Naive thymus-derived CD8-positive, alpha-beta T cell (primary cell): ENCODE measurements around the gene SCN2A. TPM values are rescaled to one million over a fixed set of nuclear protein-coding genes. Genes with fewer than 3 reads are reported as not detected.

ENCODE experiments used
- ATAC-seq, 2 donors: fragments of 150-1000 bp; cut with Tn5 transposase in 1 of 2; sonication (Bioruptor Pico), chemical (Tn5 transposase) in 1 of 2; 1 replicate in 1 of 2; 2 replicates in 1 of 2; pipeline ENCODE4 v1.10.0; 2021; ENCODE audit warnings: mild to moderate bottlenecking in 2 of 2, moderate library complexity in 2 of 2
- POLR2A ChIA-PET: fragments of 350-600 bp; sonication (Branson Sonifier 250); formaldehyde crosslinking; loops from one replicate; lab custom pipeline; 2021; ENCODE audit warnings: antibody characterized with exemption; lab: Charles Lee
- DNase-seq, 10 donors: peaks; one replicate each; pipeline versions ENCODE4 v3.0.0 to v3.0.0-alpha.2; 2020 to 2022
- H3K27ac Mint-ChIP-seq, 10 donors: one replicate each; pipeline ENCODE4 v1.8.0; 2020 to 2022; ENCODE audit warnings: mild to moderate bottlenecking in 10 of 10, mixed read lengths in 10 of 10, moderate library complexity in 4 of 10, inconsistent platforms in 1 of 10
- H3K27me3 Mint-ChIP-seq, 5 donors: one replicate each; pipeline ENCODE4 v1.8.0; 2021 to 2022; ENCODE audit warnings: mixed read lengths in 5 of 5
- H3K36me3 Mint-ChIP-seq, 3 donors: one replicate each; pipeline ENCODE4 v1.8.0; 2020 to 2022; ENCODE audit warnings: mixed read lengths in 3 of 3, mild to moderate bottlenecking in 2 of 3, inconsistent platforms in 1 of 3
- H3K4me1 Mint-ChIP-seq, 4 donors: one replicate each; pipeline ENCODE4 v1.8.0; 2021 to 2022; ENCODE audit warnings: mixed read lengths in 4 of 4
- H3K4me3 Mint-ChIP-seq, 10 donors: one replicate each; pipeline ENCODE4 v1.8.0; 2020 to 2022; ENCODE audit warnings: mild to moderate bottlenecking in 10 of 10, mixed read lengths in 10 of 10, moderate library complexity in 6 of 10, inconsistent platforms in 1 of 10
- H3K9me3 Mint-ChIP-seq, 9 donors: one replicate each; pipeline ENCODE4 v1.8.0; 2020 to 2022; ENCODE audit warnings: mixed read lengths in 9 of 9, mild to moderate bottlenecking in 3 of 9, inconsistent platforms in 1 of 9, moderate library complexity in 1 of 9
- polyA plus RNA-seq, 3 donors: library from polyadenylated mRNA; unstranded; fragments of 300-500 nt; fragmentation: Illumina TruSeq; gene quantifications; one replicate each; pipeline ENCODE4 v1.2.3, GENCODE V29; 2021
- total RNA-seq, 8 experiments: library from RNA in 2 of 8; stranded (reverse) in 2 of 8; gene quantifications; one replicate each; pipeline ENCODE4 v1.2.3 and lab custom pipeline; 2021 to 2026

The SCN2A gene
- total and polyA plus RNA-seq, 5 experiments from 2014 or later = not detected

- DNase-seq (no peak), ATAC-seq (no peak)
- H3K36me3 Mint-ChIP-seq = no peaks in the 10 kb centered on the region
- H3K27ac Mint-ChIP-seq = no peak overlapping the region
- H3K4me3 Mint-ChIP-seq = no peak overlapping the region
- POLR2A ChIA-PET = no interaction called here
- no peaks in the 10 kb centered on the region for H3K9me3 Mint-ChIP-seq
- H3K4me1 Mint-ChIP-seq = no peaks in the 10 kb centered on the region
- peaks cover 0 to 10% (median 3%) of the 10 kb centered on the region in 5 donors for H3K27me3 Mint-ChIP-seq
Observed at GRCh38 chr2:165268754-165269153, 29.5 kb downstream of the SCN2A start.

DNA sequence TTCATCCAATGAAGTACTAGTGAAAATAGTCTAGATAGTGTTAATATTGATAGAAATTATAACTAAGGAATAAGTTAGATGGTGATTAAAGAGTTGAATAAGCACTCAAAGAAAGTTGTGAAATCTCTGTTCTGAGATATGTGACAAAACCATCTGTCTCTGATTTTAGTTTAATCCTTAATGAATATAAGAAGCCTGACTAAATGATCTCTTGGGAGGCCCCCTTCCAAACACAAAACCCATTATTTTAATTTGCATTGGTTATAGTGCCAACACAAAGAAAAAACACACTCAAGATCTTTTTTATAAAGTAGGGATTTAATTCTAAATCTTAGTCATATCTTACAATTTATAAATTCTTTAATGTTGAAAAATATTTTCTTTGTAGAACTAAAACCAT lies 34.0 kb downstream of the SCN2A start:
- peaks cover 0 to 2% (median 0%) of the 10 kb centered on the region in 9 donors for H3K9me3 Mint-ChIP-seq
- peaks cover 0 to 5% (median 0%) of the 10 kb centered on the region in 4 donors for H3K4me1 Mint-ChIP-seq
- H3K27me3 Mint-ChIP-seq = peaks cover 0 to 7% (median 0%) of the 10 kb centered on the region in 5 donors
- H3K27ac Mint-ChIP-seq = no peak overlapping the region
- ATAC-seq (no peak), DNase-seq (no peak)
- no peak overlapping the region for H3K4me3 Mint-ChIP-seq
- H3K36me3 Mint-ChIP-seq = no peaks in the 10 kb centered on the region
- POLR2A ChIA-PET = no interaction called here

DNA sequence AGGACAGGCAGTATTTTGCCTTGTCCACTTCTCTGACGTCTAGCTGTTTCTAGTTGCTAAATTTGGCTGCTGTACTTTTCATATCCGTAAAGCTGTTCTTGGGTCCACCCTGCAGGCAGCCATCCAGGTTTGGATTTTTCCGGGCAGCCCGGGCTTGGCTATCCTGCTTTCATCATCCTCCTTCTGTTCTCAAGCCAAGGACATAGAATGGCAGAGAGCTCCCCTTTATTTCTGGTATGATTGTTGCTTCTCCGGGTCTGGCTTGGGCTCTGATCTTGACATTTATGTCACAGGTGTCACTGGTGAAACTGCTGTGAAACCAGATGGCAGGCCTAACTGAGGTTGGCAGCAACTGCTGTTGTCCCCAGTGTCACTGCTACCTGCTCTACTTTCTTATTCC lies 35.5 kb downstream of the SCN2A start:
- Mint-ChIP-seq H3K27ac (no peak overlapping the region), H3K27me3 (peaks cover 0 to 7% (median 0%) of the 10 kb centered on the region in 5 donors), H3K36me3 (no peaks in the 10 kb centered on the region), H3K4me3 (no peak overlapping the region), H3K4me1 (peaks cover 0 to 5% (median 0%) of the 10 kb centered on the region in 4 donors), H3K9me3 (peaks cover 0 to 8% (median 0%) of the 10 kb centered on the region in 9 donors)
- ATAC-seq (no peak), DNase-seq (no peak)
- POLR2A ChIA-PET = no interaction called here

- Mint-ChIP-seq H3K27me3 (peaks cover 0 to 7% (median 0%) of the 10 kb centered on the region in 5 donors), H3K9me3 (peaks cover 0 to 8% (median 0%) of the 10 kb centered on the region in 9 donors), H3K36me3 (no peaks in the 10 kb centered on the region), H3K27ac (no peak overlapping the region), H3K4me3 (no peak overlapping the region), H3K4me1 (peaks cover 0 to 5% (median 0%) of the 10 kb centered on the region in 4 donors)
- ATAC-seq = no peak
- POLR2A ChIA-PET = no interaction called here
- no peak for DNase-seq
Observed at GRCh38 chr2:165275932-165276331, 36.7 kb downstream of the SCN2A start.

GRCh38 chr2:165277295-165277694 lies 38.1 kb downstream of the SCN2A start:
- Mint-ChIP-seq H3K9me3 (peaks cover 0 to 8% (median 0%) of the 10 kb centered on the region in 9 donors), H3K36me3 (no peaks in the 10 kb centered on the region), H3K27me3 (peaks cover 0 to 7% (median 0%) of the 10 kb centered on the region in 5 donors), H3K27ac (no peak overlapping the region), H3K4me1 (peaks cover 0 to 5% (median 0%) of the 10 kb centered on the region in 4 donors), H3K4me3 (no peak overlapping the region)
- POLR2A ChIA-PET = no interaction called here
- DNase-seq (no peak), ATAC-seq (no peak)

GRCh38 chr2:165277860-165278656 lies 38.8 kb downstream of the SCN2A start:
- H3K4me1 Mint-ChIP-seq = peaks cover 0 to 5% (median 0%) of the 10 kb centered on the region in 4 donors
- H3K4me3 Mint-ChIP-seq = no peak overlapping the region
- peak overlapping the region in 2 of 10 donors; percentile 8 to 37 for H3K27ac Mint-ChIP-seq
- H3K9me3 Mint-ChIP-seq = peaks cover 0 to 8% (median 0%) of the 10 kb centered on the region in 9 donors
- peaks cover 0 to 12% (median 0%) of the 10 kb centered on the region in 5 donors for H3K27me3 Mint-ChIP-seq
- H3K36me3 Mint-ChIP-seq = no peaks in the 10 kb centered on the region
- ATAC-seq (no peak), DNase-seq (no peak)
- POLR2A ChIA-PET = interaction anchor here (0.6 kb wide), 1 partner anchor 268 kb away, joined by 4 read pairs; no protein-coding TSS in a partner anchor

- DNase-seq = no peak
- H3K27ac Mint-ChIP-seq = no peak overlapping the region
- no peak overlapping the region for H3K4me3 Mint-ChIP-seq
- ATAC-seq = no peak
- peaks cover 0 to 5% (median 0%) of the 10 kb centered on the region in 4 donors for H3K4me1 Mint-ChIP-seq
- peaks cover 0 to 5% (median 0%) of the 10 kb centered on the region in 5 donors for H3K27me3 Mint-ChIP-seq
- POLR2A ChIA-PET = no interaction called here
- peaks cover 0 to 8% (median 0%) of the 10 kb centered on the region in 9 donors for H3K9me3 Mint-ChIP-seq
- H3K36me3 Mint-ChIP-seq = no peaks in the 10 kb centered on the region
Observed at GRCh38 chr2:165280356-165280755, 41.1 kb downstream of the SCN2A start.

DNA sequence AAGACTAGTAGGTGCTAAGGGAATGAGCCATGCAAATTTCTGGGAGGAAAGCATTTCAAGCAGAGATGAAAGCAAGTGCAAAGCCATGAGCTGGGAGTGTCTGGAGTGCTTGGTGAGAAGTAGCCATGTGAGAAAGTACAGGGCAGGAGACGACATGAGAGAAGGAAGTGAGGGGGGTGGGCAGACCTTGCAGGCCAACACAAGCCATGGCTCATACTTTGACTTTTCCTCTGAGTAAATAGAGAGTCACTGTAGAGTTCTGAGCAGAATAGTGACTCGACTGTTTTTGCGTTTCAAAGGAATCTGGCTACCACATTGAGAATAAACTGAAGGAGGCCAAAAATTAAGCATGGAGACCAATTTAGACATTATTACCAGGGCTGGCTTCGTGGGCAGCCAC lies 42.2 kb downstream of the SCN2A start:
- H3K36me3 Mint-ChIP-seq = no peaks in the 10 kb centered on the region
- H3K9me3 Mint-ChIP-seq = peaks cover 0 to 8% (median 0%) of the 10 kb centered on the region in 9 donors
- peaks cover 0 to 5% (median 0%) of the 10 kb centered on the region in 4 donors for H3K4me1 Mint-ChIP-seq
- H3K27ac Mint-ChIP-seq = peak overlapping the region in 1 of 10 donors; percentile 28
- no peak overlapping the region for H3K4me3 Mint-ChIP-seq
- ATAC-seq (no peak), DNase-seq (no peak)
- POLR2A ChIA-PET = no interaction called here
- H3K27me3 Mint-ChIP-seq = peaks cover 0 to 5% (median 0%) of the 10 kb centered on the region in 5 donors

- POLR2A ChIA-PET = no interaction called here
- Mint-ChIP-seq H3K36me3 (no peaks in the 10 kb centered on the region), H3K27ac (no peak overlapping the region), H3K4me1 (no peaks in the 10 kb centered on the region), H3K27me3 (peaks cover 0 to 5% (median 0%) of the 10 kb centered on the region in 5 donors), H3K4me3 (no peak overlapping the region), H3K9me3 (peaks cover 0 to 5% (median 0%) of the 10 kb centered on the region in 9 donors)
- DNase-seq (no peak), ATAC-seq (no peak)
Observed at GRCh38 chr2:165283342-165283741, 44.1 kb downstream of the SCN2A start.

DNA sequence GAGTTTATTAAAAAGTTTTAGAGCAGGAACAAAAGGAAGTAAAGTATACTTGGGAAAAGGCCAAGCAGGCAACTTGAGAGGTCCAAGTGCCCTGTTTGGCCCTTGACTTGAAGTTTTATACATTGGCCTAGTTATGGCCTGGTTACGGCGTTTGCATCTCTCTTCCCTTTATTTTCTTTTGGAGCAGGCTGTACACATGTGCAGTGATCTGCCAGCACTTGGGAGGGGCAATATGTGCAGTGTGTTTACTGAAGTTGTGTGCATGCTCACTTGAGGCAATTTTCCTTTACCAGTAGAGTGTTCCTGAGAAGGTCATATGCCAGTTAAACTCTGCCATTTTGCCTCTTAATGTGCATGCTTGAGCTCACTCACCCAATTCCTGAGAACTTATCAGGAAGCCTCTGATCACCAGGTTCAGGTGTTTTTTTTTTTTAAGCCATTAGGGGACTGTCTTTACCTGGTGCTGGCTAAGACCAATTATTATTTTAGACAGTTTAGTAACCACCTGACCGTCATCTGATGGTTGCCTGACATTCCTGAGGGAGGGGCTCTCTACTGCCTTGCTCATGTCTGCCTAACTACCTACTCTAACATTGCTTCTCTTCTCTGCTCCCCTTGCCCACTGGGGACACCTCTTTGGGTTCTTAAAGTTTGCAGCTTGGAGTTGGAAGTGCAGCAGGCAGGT lies 48.0 kb downstream of the SCN2A start:
- POLR2A ChIA-PET = no interaction called here
- H3K9me3 Mint-ChIP-seq = no peaks in the 10 kb centered on the region
- no peak overlapping the region for H3K4me3 Mint-ChIP-seq
- H3K36me3 Mint-ChIP-seq = no peaks in the 10 kb centered on the region
- H3K4me1 Mint-ChIP-seq = no peaks in the 10 kb centered on the region
- DNase-seq = no peak
- peaks cover 0 to 10% (median 6%) of the 10 kb centered on the region in 5 donors for H3K27me3 Mint-ChIP-seq
- no peak overlapping the region for H3K27ac Mint-ChIP-seq
- ATAC-seq = no peak

DNA sequence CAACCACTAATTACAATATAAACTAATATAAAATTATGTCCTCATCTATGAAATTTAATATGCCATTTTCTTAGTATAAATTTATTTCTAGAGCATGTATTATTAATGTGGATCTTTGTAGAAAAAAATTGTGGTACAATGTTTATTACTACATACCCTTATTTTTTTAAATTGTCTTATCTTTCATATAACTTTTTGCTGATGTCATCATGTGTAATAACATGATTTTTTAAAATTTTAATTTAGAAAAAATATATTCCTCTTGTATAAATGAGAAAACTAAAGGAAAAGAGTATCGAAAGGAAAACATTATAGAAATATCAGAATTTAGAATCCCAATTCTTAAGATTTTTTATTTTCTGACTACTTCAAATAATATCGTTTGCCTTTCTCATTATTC lies 49.9 kb downstream of the SCN2A start:
- Mint-ChIP-seq H3K27ac (no peak overlapping the region), H3K4me1 (peaks cover under 1 to 5% (median 2%) of the 10 kb centered on the region in 4 donors), H3K4me3 (no peak overlapping the region), H3K27me3 (peaks cover 0 to 9% (median 5%) of the 10 kb centered on the region in 5 donors), H3K36me3 (no peaks in the 10 kb centered on the region), H3K9me3 (no peaks in the 10 kb centered on the region)
- ATAC-seq = no peak
- POLR2A ChIA-PET = no interaction called here
- DNase-seq = no peak

DNA sequence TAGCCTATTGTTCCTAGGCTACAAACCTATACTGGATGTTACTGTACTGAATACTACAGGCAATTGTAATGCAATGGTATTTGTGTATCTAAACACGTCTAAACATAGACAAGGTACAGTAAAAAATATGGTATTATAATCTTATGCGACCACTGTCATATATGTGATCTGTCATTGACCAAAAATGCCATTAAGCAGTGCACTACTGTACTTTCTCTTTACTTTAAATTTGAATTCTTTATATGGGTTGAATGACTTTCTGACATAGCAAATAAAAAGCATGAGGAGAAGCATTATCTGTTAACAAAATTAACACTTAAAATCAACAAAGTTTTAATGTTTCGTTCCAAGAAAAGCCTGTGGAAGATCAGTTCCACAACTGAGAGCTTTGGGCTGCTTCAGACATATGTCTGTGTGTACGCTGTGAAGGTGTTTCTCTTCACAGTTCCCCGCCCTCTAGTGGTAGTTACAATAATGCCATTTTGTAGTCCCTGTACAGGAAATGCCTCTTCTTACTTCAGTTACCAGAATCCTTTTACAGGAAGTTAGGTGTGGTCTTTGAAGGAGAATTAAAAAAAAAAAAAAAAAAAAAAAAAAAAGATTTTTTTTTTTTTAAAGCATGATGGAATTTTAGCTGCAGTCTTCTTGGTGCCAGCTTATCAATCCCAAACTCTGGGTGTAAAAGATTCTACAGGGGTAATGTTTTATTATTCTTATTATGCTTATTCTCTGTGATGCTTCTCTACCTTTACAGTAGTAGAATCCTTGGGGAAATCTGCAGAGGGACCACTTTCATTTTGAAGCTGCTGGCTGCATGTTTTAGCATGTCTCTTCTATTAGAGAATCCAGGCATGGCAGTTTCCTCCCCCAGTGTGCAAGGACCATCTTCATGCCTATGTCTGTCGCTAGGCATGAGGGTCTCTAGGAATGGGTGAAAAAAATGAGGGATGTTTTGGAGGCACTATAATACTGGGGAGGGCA lies 54.5 kb downstream of the SCN2A start:
- DNase-seq (peak in 9 of 10 donors; percentile 31 to 85 (median 75)), ATAC-seq (peak; percentile 100)
- no peaks in the 10 kb centered on the region for H3K9me3 Mint-ChIP-seq
- H3K27ac Mint-ChIP-seq = peak overlapping the region in 2 of 10 donors; percentile 21 to 77
- H3K36me3 Mint-ChIP-seq = no peaks in the 10 kb centered on the region
- POLR2A ChIA-PET = no interaction called here
- peak overlapping the region in 5 of 10 donors; percentile 14 to 65 (median 34) for H3K4me3 Mint-ChIP-seq
- peaks cover 2 to 6% (median 4%) of the 10 kb centered on the region in 4 donors for H3K4me1 Mint-ChIP-seq
- H3K27me3 Mint-ChIP-seq = peaks cover 0 to 9% (median 5%) of the 10 kb centered on the region in 5 donors
